Endodermal cell (in vitro differentiated cells): ENCODE results near the gene ABTB2. TPM values are rescaled to one million over a fixed set of nuclear protein-coding genes. Genes with fewer than 3 reads are reported as not detected.

Experiments used
- DNase-seq: peaks from one replicate; pipeline ENCODE4 v3.0.0-alpha.2; 2017
- H3K27ac ChIP-seq: 2 replicates; pipeline ENCODE4 v1.5.1; 2013; ENCODE audit warnings: mild to moderate bottlenecking, low read depth, low read length, moderate library complexity
- H3K27me3 ChIP-seq: 2 replicates; pipeline ENCODE4 v1.6.1; 2013; ENCODE audit warnings: mild to moderate bottlenecking, low read length, moderate library complexity; ENCODE audit not compliant: insufficient read depth, control insufficient read depth, poor library complexity, severe bottlenecking
- H3K36me3 ChIP-seq: 2 replicates; pipeline ENCODE4 v1.7.0; 2013; ENCODE audit warnings: mild to moderate bottlenecking, low read length, moderate library complexity; ENCODE audit not compliant: control insufficient read depth, insufficient read depth
- H3K4me1 ChIP-seq: one replicate; pipeline ENCODE4 v1.7.0; 2013; ENCODE audit warnings: low read length; ENCODE audit not compliant: control insufficient read depth, insufficient read depth
- H3K4me3 ChIP-seq: 2 replicates; pipeline ENCODE4 v1.5.1; 2013; ENCODE audit warnings: mild to moderate bottlenecking, low read length, moderate library complexity
- H3K9ac ChIP-seq: 2 replicates; pipeline ENCODE4 v1.6.1; 2013; ENCODE audit warnings: mild to moderate bottlenecking, low read length, moderate library complexity; ENCODE audit not compliant: poor library complexity, severe bottlenecking; ENCODE audit errors: extremely low read depth
- H3K9me3 ChIP-seq: 2 replicates; pipeline ENCODE4 v1.6.1; 2013; ENCODE audit warnings: mild to moderate bottlenecking, low read length, moderate library complexity; ENCODE audit not compliant: control insufficient read depth
- H3K27ac Mint-ChIP-seq: 2 replicates; pipeline ENCODE4 v1.8.0; 2020; ENCODE audit warnings: mixed read lengths
- H3K27me3 Mint-ChIP-seq: 2 replicates; pipeline ENCODE4 v1.8.0; 2021; ENCODE audit warnings: mild to moderate bottlenecking, mixed read lengths; ENCODE audit not compliant: insufficient read depth
- H3K36me3 Mint-ChIP-seq: 2 replicates; pipeline ENCODE4 v1.8.0; 2020; ENCODE audit warnings: low read depth, mixed read lengths
- H3K4me1 Mint-ChIP-seq: 2 replicates; pipeline ENCODE4 v1.8.0; 2020; ENCODE audit warnings: mixed read lengths
- H3K4me3 Mint-ChIP-seq: 2 replicates; pipeline ENCODE4 v1.8.0; 2020; ENCODE audit warnings: mild to moderate bottlenecking, moderate library complexity, mixed read lengths
- H3K9me3 Mint-ChIP-seq: 2 replicates; pipeline ENCODE4 v1.8.0; 2020; ENCODE audit warnings: mild to moderate bottlenecking, mixed read lengths
- WGBS, 2 experiments: methylation state at CpG; one replicate each; pipeline versions ENCODE4 v1.1.5 to v1.1.7; 2013; ENCODE audit warnings: missing lambda C conversion rate in 2 of 2, mixed read lengths in 1 of 2; ENCODE audit not compliant: insufficient coverage in 1 of 2, insufficient read length in 1 of 2; 5-methylcytosine and 5-hydroxymethylcytosine counted together
- total RNA-seq, 2 donors: library from RNA; stranded (reverse); fragmentation: NEBNext Ultra II Directional in 1 of 2; extraction: Animal tissue kit (Norgen Biotek cat#: 25700) in 1 of 2; gene quantifications; 2 replicates in 1 of 2; 3 replicates in 1 of 2; pipeline ENCODE4 v1.2.1, GENCODE V29; 2021
- TF ChIP-seq, protein P1 (sequence below): fragments of 200-600 bp; sonication (generic); conservative IDR thresholded peaks from 2 replicates; pipeline ENCODE4 v1.5.0; 2021; ENCODE audit warnings: antibody characterized with exemption, mild to moderate bottlenecking

The ABTB2 gene
- total RNA-seq, 2 donors from 2014 or later, result 2.9 to 5.2 TPM

DNA sequence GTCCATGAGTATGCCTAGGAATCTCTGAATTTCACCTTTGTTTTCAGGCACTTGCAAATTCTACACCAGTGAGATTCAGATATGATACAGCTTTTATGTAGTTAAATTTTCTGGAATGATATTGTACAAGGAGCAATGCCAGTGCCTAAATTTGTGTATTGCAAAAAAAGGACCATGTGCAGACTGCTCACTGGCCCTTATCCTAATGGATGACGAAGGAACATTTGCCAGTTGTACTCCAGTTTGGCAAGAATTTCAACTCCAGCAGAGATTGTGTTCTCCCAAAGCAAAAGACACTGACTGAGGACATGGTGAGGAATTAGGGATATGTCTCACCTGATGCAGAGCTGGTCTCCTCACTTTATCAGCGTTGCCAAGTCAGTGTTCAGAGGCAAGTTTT lies 243.8 kb downstream of the ABTB2 start:
- DNase-seq, result no peak
- Histone ChIP-seq H3K36me3 (peaks cover 90% of the 10 kb centered on the region), H3K27ac (no peak overlapping the region), H3K9ac (no peak overlapping the region), H3K9me3 (no peaks in the 10 kb centered on the region), H3K4me1 (no peaks in the 10 kb centered on the region), H3K27me3 (no peaks in the 10 kb centered on the region), H3K4me3 (no peak overlapping the region)
- Mint-ChIP-seq H3K36me3 (peaks cover 77% of the 10 kb centered on the region), H3K4me3 (no peak overlapping the region), H3K4me1 (no peaks in the 10 kb centered on the region), H3K27ac (no peak overlapping the region), H3K27me3 (no peaks in the 10 kb centered on the region), H3K9me3 (no peaks in the 10 kb centered on the region)
- TF ChIP-seq, protein P1, sequence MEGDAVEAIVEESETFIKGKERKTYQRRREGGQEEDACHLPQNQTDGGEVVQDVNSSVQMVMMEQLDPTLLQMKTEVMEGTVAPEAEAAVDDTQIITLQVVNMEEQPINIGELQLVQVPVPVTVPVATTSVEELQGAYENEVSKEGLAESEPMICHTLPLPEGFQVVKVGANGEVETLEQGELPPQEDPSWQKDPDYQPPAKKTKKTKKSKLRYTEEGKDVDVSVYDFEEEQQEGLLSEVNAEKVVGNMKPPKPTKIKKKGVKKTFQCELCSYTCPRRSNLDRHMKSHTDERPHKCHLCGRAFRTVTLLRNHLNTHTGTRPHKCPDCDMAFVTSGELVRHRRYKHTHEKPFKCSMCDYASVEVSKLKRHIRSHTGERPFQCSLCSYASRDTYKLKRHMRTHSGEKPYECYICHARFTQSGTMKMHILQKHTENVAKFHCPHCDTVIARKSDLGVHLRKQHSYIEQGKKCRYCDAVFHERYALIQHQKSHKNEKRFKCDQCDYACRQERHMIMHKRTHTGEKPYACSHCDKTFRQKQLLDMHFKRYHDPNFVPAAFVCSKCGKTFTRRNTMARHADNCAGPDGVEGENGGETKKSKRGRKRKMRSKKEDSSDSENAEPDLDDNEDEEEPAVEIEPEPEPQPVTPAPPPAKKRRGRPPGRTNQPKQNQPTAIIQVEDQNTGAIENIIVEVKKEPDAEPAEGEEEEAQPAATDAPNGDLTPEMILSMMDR, result no peak
- 94 to 96% methylated on average over 2 of the region's 2 CpGs for WGBS, 2 experiments

DNA sequence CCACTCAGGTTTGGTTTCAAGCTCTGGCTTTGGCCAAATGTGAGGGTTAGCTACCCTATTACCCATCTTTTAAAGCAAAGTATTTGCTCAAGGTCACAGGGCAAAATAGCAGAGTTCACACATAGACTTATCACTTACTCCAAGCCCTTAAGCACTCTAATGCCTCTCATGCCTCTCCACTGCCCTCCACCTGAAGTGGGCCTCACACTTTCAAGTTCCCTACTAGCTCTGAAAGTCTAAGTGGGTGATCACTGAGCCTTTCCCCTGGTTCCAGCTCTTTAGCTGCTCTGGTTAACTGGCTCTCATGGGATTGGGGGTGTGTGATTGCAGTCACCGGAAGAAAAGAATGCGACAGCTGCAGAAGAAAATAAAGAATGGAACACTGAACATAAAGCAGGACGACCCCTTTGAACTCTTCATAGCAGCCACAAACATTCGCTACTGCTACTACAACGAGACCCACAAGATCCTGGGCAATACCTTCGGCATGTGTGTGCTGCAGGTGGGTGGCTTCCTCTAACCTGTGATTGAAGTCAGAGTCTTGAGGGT lies 246.0 kb downstream of the ABTB2 start:
- Mint-ChIP-seq H3K27ac (no peak overlapping the region), H3K4me1 (no peaks in the 10 kb centered on the region), H3K36me3 (peaks cover 65% of the 10 kb centered on the region), H3K27me3 (no peaks in the 10 kb centered on the region), H3K4me3 (no peak overlapping the region), H3K9me3 (no peaks in the 10 kb centered on the region)
- Histone ChIP-seq H3K27ac (no peak overlapping the region), H3K36me3 (peaks cover 82% of the 10 kb centered on the region), H3K9ac (no peak overlapping the region), H3K27me3 (no peaks in the 10 kb centered on the region), H3K4me3 (no peak overlapping the region), H3K9me3 (no peaks in the 10 kb centered on the region), H3K4me1 (no peaks in the 10 kb centered on the region)
- WGBS, 2 experiments, result 86 to 96% methylated on average over 4 to 6 of the region's 6 CpGs
- DNase-seq, result no peak
- TF ChIP-seq, protein P1, result no peak

DNA sequence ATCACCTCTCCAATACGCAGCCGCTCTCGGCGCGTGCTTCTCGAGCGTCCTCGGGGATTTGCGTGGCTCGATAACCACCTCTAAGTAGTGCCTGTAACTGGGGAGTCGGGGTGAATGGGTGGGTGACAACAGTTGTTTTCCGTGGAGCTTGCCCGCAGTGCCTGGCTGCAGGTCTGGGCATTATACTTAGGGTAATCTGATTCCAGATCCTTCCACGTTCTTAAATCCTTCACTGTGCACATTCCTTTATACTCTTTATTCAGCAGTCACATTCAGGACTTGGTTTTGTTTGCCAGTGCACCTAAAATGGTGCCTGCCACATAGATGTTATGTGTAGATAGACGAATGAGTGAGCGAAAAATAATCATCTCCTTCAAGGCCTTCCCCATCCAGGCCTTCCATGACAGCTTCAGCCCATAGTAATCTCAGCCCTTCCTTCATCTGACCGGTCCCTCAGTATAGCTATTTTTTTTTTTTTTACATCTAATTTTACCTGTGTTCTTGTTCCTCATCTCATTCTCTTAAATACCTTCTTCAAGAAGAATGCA lies 251.8 kb downstream of the ABTB2 start:
- no peaks in the 10 kb centered on the region for H3K27me3 Mint-ChIP-seq
- peaks cover 53% of the 10 kb centered on the region for H3K36me3 ChIP-seq
- WGBS, 2 experiments, result 4 to 40% methylated on average over 3 to 17 of the region's 17 CpGs
- no peak for DNase-seq
- TF ChIP-seq, protein P1, result no peak
- no peaks in the 10 kb centered on the region for H3K27me3 ChIP-seq
- H3K9ac ChIP-seq, result peak overlapping the region; percentile 89
- peak overlapping the region; percentile 94 for H3K4me3 Mint-ChIP-seq
- no peaks in the 10 kb centered on the region for H3K4me1 ChIP-seq
- H3K4me1 Mint-ChIP-seq, result peaks cover 16% of the 10 kb centered on the region
- no peaks in the 10 kb centered on the region for H3K9me3 Mint-ChIP-seq
- H3K4me3 ChIP-seq, result peak overlapping the region; percentile 92
- H3K36me3 Mint-ChIP-seq, result peaks cover 18% of the 10 kb centered on the region
- no peaks in the 10 kb centered on the region for H3K9me3 ChIP-seq
- H3K27ac Mint-ChIP-seq, result peak overlapping the region; percentile 99
- peak overlapping the region; percentile 80 for H3K27ac ChIP-seq
